Fibroblast of pulmonary artery (primary cell): ENCODE measurements around the gene NME9.

ENCODE experiments used
- DNase-seq: peaks from one replicate; pipeline ENCODE4 v3.0.0-alpha.2; 2010; ENCODE audit warnings: low read depth
- H3K4me3 ChIP-seq: replicated peaks from 2 replicates; pipeline ENCODE4 v1.5.1; 2011; ENCODE audit warnings: low read depth, mild to moderate bottlenecking, control low read depth, low read length, moderate library complexity
- CTCF ChIP-seq: IDR thresholded peaks from 2 replicates; pipeline ENCODE4 v1.5.1; 2011; ENCODE audit warnings: mild to moderate bottlenecking, control low read depth, low read length, inconsistent platforms; ENCODE audit errors: missing control alignments

Gene NME9

GRCh38 chr3:138347960-138348753 lies 18.5 kb upstream of the NME9 start, which contains the start of gene MRAS:
Gene MRAS (plus strand): TSS chr3:138348579. CDS start chr3:138372884, 24,305 bp downstream.
- no peak for TF ChIP-seq CTCF
- peak within 1 kb of the TSS; percentile 76 for H3K4me3 ChIP-seq
- DNase-seq = peak; percentile 84

- no peak for TF ChIP-seq CTCF
- DNase-seq = no peak
- H3K4me3 ChIP-seq = no peak overlapping the region
Measured at GRCh38 chr3:138344754-138345153, 15.1 kb upstream of the NME9 start.

- TF ChIP-seq CTCF = no peak
- DNase-seq = no peak
Measured at GRCh38 chr3:138340511-138340910, 10.9 kb upstream of the NME9 start.

GRCh38 chr3:138338811-138339210 lies 9.2 kb upstream of the NME9 start:
- H3K4me3 ChIP-seq = no peak overlapping the region
- no peak for DNase-seq
- TF ChIP-seq CTCF = no peak

More at GRCh38 chr3:138340511-138340910, 10.9 kb upstream of the NME9 start:
- H3K4me3 ChIP-seq = no peak overlapping the region

GRCh38 chr3:138338244-138338643 lies 8.6 kb upstream of the NME9 start:
- DNase-seq = no peak
- no peak for TF ChIP-seq CTCF
- H3K4me3 ChIP-seq = no peak overlapping the region

- no peak for TF ChIP-seq CTCF
- no peak for DNase-seq
- H3K4me3 ChIP-seq = no peak overlapping the region
Measured at GRCh38 chr3:138336454-138336999, 6.9 kb upstream of the NME9 start.
